Mucosa of gallbladder (tissue), 1 donor: ENCODE results near the gene PPP1R10. TPM values are rescaled to one million over a fixed set of nuclear protein-coding genes. Genes with fewer than 3 reads are reported as not detected.

Source experiments
- DNase-seq: peaks from one replicate; pipeline ENCODE4 v3.0.0-alpha.2; 2020; ENCODE audit warnings: low spot score
- total RNA-seq: library from RNA; stranded (reverse); gene quantifications from one replicate; pipeline ENCODE4 v1.2.1, GENCODE V29; 2021
- donor health status: DM: no; HTN: no; CAD: no.

The PPP1R10 gene
- total RNA-seq, 1 donor from 2014 or later: 95.6 TPM

- DNase-seq: no peak
These were observed 2.5 kb upstream of the PPP1R10 start for GRCh38 chr6:30619561-30619960.

GRCh38 chr6:30618270-30618797, 1.3 kb upstream of the PPP1R10 start:
- DNase-seq: no peak

GRCh38 chr6:30617565-30618269, 674 bp upstream of the PPP1R10 start, which contains the start of gene MRPS18B:
TSS of gene MRPS18B (plus strand) at chr6:30617840. CDS start at chr6:30617866, 26 bp downstream.
- peak; percentile 98 for DNase-seq

GRCh38 chr6:30615958-30616810, 859 bp downstream of the PPP1R10 start:
- DNase-seq: peak; percentile 18

GRCh38 chr6:30615219-30615957, 1.7 kb downstream of the PPP1R10 start:
- DNase-seq: peak; percentile 47

- DNase-seq: peak; percentile 94
These were observed 2.2 kb downstream of the PPP1R10 start for GRCh38 chr6:30614843-30615218.

GRCh38 chr6:30614044-30614842, 2.8 kb downstream of the PPP1R10 start:
- DNase-seq: no peak

- no peak for DNase-seq
These were observed 3.6 kb downstream of the PPP1R10 start for GRCh38 chr6:30613251-30614043.

- no peak for DNase-seq
These were observed 4.3 kb downstream of the PPP1R10 start for GRCh38 chr6:30612687-30613248.

GRCh38 chr6:30612213-30612612, 4.8 kb downstream of the PPP1R10 start:
- DNase-seq: no peak

GRCh38 chr6:30611856-30612194, 5.2 kb downstream of the PPP1R10 start:
- no peak for DNase-seq

- no peak for DNase-seq
These were observed 5.7 kb downstream of the PPP1R10 start for GRCh38 chr6:30611150-30611855.

GRCh38 chr6:30610065-30610464, 7.0 kb downstream of the PPP1R10 start:
- DNase-seq: no peak

- DNase-seq: no peak
These were observed 13.1 kb downstream of the PPP1R10 start for GRCh38 chr6:30603961-30604360.

GRCh38 chr6:30601815-30602641, 15.0 kb downstream of the PPP1R10 start:
- no peak for DNase-seq

- no peak for DNase-seq
These were observed 15.6 kb downstream of the PPP1R10 start for GRCh38 chr6:30601436-30601814.

- no peak for DNase-seq
These were observed 16.5 kb downstream of the PPP1R10 start for GRCh38 chr6:30600451-30600961.

- no peak for DNase-seq
These were observed 17.3 kb downstream of the PPP1R10 start for GRCh38 chr6:30599625-30600324.
